Ascending aorta (tissue), 2 donors: ENCODE measurements around the gene YTHDC1. TPM values are rescaled to one million over a fixed set of nuclear protein-coding genes. Genes with fewer than 3 reads are reported as not detected.

Source experiments
- DNase-seq, 2 donors: peaks; one replicate each; pipeline ENCODE4 v3.0.0-alpha.2; 2019; ENCODE audit warnings: low spot score in 2 of 2
- H3K27ac ChIP-seq, 2 donors: fragments of 200-600 bp; sonication (generic); one replicate each; pipeline ENCODE4 v1.5.1; 2016 to 2017; ENCODE audit warnings: mild to moderate bottlenecking in 1 of 2
- H3K27me3 ChIP-seq: fragments of 200-600 bp; sonication (generic); one replicate; pipeline ENCODE4 v1.5.1; 2017
- H3K36me3 ChIP-seq, 2 donors: fragments of 200-600 bp; sonication (generic); one replicate each; pipeline ENCODE4 v1.5.1; 2016
- H3K4me1 ChIP-seq, 2 donors: fragments of 200-600 bp; sonication (generic); one replicate each; pipeline ENCODE4 v1.5.1; 2016 to 2017; ENCODE audit warnings: mild to moderate bottlenecking in 1 of 2
- H3K4me3 ChIP-seq, 2 donors: fragments of 200-600 bp; sonication (generic); one replicate each; pipeline ENCODE4 v1.5.1; 2016 to 2017; ENCODE audit warnings: mild to moderate bottlenecking in 1 of 2
- H3K9me3 ChIP-seq, 2 donors: fragments of 200-600 bp; sonication (generic); one replicate each; pipeline ENCODE4 v1.5.1; 2016
- intact Hi-C: fragments of 100-400 bp; cut with DNase I; formaldehyde crosslinking; loops from one replicate; pipeline ENCODE4 v1.15.1; 2023
- total RNA-seq: library from RNA; depleted of rRNA; stranded (reverse); fragments of >200 nt; gene quantifications from one replicate; pipeline ENCODE4 v1.1.0, GENCODE V29; 2016
- TF ChIP-seq, protein P1 (sequence below), 3 experiments: fragments of 200-600 bp in 2 of 3; fragments of 450-650 bp in 1 of 3; sonication (generic) in 2 of 3; IDR thresholded peaks; one replicate each; pipeline ENCODE4 v1.5.1; 2016 to 2019; ENCODE audit warnings: antibody characterized with exemption in 3 of 3, mild to moderate bottlenecking in 1 of 3, moderate library complexity in 1 of 3

The YTHDC1 gene
- total RNA-seq, 1 donor from 2014 or later: 17.6 TPM

GRCh38 chr4:68278029-68278428 lies 71.9 kb downstream of the YTHDC1 start:
- Histone ChIP-seq H3K4me1 (no peaks in the 10 kb centered on the region), H3K36me3 (no peaks in the 10 kb centered on the region), H3K4me3 (no peak overlapping the region), H3K9me3 (no peaks in the 10 kb centered on the region), H3K27ac (no peak overlapping the region), H3K27me3 (no peaks in the 10 kb centered on the region)
- TF ChIP-seq, protein P1, sequence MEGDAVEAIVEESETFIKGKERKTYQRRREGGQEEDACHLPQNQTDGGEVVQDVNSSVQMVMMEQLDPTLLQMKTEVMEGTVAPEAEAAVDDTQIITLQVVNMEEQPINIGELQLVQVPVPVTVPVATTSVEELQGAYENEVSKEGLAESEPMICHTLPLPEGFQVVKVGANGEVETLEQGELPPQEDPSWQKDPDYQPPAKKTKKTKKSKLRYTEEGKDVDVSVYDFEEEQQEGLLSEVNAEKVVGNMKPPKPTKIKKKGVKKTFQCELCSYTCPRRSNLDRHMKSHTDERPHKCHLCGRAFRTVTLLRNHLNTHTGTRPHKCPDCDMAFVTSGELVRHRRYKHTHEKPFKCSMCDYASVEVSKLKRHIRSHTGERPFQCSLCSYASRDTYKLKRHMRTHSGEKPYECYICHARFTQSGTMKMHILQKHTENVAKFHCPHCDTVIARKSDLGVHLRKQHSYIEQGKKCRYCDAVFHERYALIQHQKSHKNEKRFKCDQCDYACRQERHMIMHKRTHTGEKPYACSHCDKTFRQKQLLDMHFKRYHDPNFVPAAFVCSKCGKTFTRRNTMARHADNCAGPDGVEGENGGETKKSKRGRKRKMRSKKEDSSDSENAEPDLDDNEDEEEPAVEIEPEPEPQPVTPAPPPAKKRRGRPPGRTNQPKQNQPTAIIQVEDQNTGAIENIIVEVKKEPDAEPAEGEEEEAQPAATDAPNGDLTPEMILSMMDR (IDR thresholded peaks at IDR 0.05): no peak
- intact Hi-C loops: no loop called here
- DNase-seq: no peak

- DNase-seq: no peak
- intact Hi-C loops: no loop called here
- H3K4me3 ChIP-seq: no peak overlapping the region
- H3K4me1 ChIP-seq: no peaks in the 10 kb centered on the region
- H3K9me3 ChIP-seq: no peaks in the 10 kb centered on the region
- H3K27ac ChIP-seq: no peak overlapping the region
- H3K27me3 ChIP-seq: no peaks in the 10 kb centered on the region
- TF ChIP-seq, protein P1 (IDR thresholded peaks at IDR 0.05): no peak
- no peaks in the 10 kb centered on the region for H3K36me3 ChIP-seq
These were observed 72.3 kb downstream of the YTHDC1 start for GRCh38 chr4:68277627-68278026.

DNA sequence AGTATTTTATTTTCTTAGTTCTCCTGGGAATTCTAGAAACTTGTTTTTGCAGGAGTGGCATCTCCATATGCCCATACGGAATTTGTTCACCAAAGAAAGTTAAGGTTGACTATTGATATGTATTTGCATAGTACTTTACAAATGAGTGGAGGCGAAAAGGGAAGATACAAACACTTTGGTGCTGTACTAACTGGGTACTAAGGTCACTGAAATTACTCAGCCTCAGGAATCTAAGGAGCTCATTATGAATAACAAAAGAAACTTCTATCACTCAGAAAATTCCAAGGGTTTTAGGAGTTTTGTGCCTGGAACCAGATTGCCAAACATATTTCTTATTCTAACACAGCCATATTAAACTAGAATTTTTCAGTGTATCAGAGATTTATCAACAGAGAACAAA lies 77.0 kb downstream of the YTHDC1 start:
- Histone ChIP-seq H3K36me3 (no peaks in the 10 kb centered on the region), H3K27ac (no peak overlapping the region), H3K27me3 (no peaks in the 10 kb centered on the region), H3K9me3 (no peaks in the 10 kb centered on the region), H3K4me3 (no peak overlapping the region), H3K4me1 (no peaks in the 10 kb centered on the region)
- TF ChIP-seq, protein P1 (IDR thresholded peaks at IDR 0.05): no peak
- DNase-seq: no peak
- intact Hi-C loops: loop anchor here (1.0 kb wide), 1 partner anchor 103 kb away; no protein-coding TSS in a partner anchor

DNA sequence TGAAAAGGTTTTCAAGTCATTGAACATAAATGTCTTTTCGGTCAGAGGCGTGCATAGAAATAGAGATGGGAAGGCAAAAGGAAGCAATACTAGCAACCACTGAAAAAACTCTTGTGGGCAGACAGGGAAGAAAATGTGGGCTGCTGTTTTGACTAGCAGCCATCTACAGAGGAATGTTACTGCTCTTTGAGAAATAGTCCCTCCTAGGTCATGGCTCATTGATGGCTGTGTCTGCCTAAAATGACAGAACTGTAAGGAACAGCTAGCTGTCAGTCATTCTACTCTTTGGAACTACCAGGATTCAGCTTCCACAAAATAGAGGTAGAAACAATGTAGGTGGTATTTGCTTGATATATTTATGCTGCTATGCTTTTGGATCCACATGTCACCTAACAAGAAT lies 77.5 kb downstream of the YTHDC1 start:
- Histone ChIP-seq H3K27me3 (no peaks in the 10 kb centered on the region), H3K27ac (no peak overlapping the region), H3K36me3 (no peaks in the 10 kb centered on the region), H3K4me1 (no peaks in the 10 kb centered on the region), H3K9me3 (no peaks in the 10 kb centered on the region), H3K4me3 (peak overlapping the region; percentile 47 to 50)
- intact Hi-C loops: loop anchor here (1.0 kb wide), 1 partner anchor 104 kb away; no protein-coding TSS in a partner anchor
- TF ChIP-seq, protein P1 (IDR thresholded peaks at IDR 0.05): no peak
- no peak for DNase-seq

- Histone ChIP-seq H3K4me1 (no peaks in the 10 kb centered on the region), H3K27ac (no peak overlapping the region), H3K36me3 (no peaks in the 10 kb centered on the region), H3K9me3 (no peaks in the 10 kb centered on the region), H3K4me3 (peak overlapping the region; percentile 47 to 50), H3K27me3 (no peaks in the 10 kb centered on the region)
- TF ChIP-seq, protein P1 (IDR thresholded peaks at IDR 0.05): peak; percentile 54 to 74 (median 67)
- intact Hi-C loops: loop anchor here (1.0 kb wide), 1 partner anchor 104 kb away; no protein-coding TSS in a partner anchor
- DNase-seq: no peak
These were observed 78.0 kb downstream of the YTHDC1 start for GRCh38 chr4:68271851-68272357.
